MCF 10A (cell line): ENCODE measurements around the gene BARX2. TPM values are rescaled to one million over a fixed set of nuclear protein-coding genes. Genes with fewer than 3 reads are reported as not detected.

Experiments
- BruUV-seq: library from RNA; stranded (reverse); fragments of 400-500 nt; replicated peaks from 2 replicates; lab custom pipeline; 2021; lab: Mats Ljungman, UMichigan
- CTCF ChIA-PET: fragments of 300-600 bp; sonication (Branson Sonifier 250); formaldehyde crosslinking; extraction: SDS; loops from one replicate; lab custom pipeline; 2021; ENCODE audit warnings: antibody characterized with exemption, inconsistent platforms; lab: Yijun Ruan, JAX
- POLR2A ChIA-PET: fragments of 300-600, 350-650 bp; sonication (Branson Sonifier 250); formaldehyde crosslinking; extraction: SDS; loops from one replicate; lab custom pipeline; 2020; ENCODE audit warnings: antibody characterized with exemption, inconsistent platforms; lab: Yijun Ruan, JAX
- DNase-seq: peaks from one replicate; pipeline ENCODE4 v3.0.0-alpha.2; 2018; ENCODE audit not compliant: unreplicated experiment
- H3K27ac Mint-ChIP-seq: one replicate; pipeline ENCODE4 v1.8.0; 2022; ENCODE audit warnings: mild to moderate bottlenecking, low read depth, mixed read lengths; ENCODE audit not compliant: unreplicated experiment
- H3K27me3 Mint-ChIP-seq: one replicate; pipeline ENCODE4 v1.8.0; 2022; ENCODE audit warnings: mixed read lengths; ENCODE audit not compliant: insufficient read depth, unreplicated experiment
- H3K36me3 Mint-ChIP-seq: one replicate; pipeline ENCODE4 v1.8.0; 2022; ENCODE audit warnings: mild to moderate bottlenecking, moderate library complexity, mixed read lengths; ENCODE audit not compliant: insufficient read depth, unreplicated experiment
- H3K4me1 Mint-ChIP-seq: one replicate; pipeline ENCODE4 v1.8.0; 2022; ENCODE audit warnings: mixed read lengths; ENCODE audit not compliant: insufficient read depth, unreplicated experiment
- H3K4me3 Mint-ChIP-seq: one replicate; pipeline ENCODE4 v1.8.0; 2022; ENCODE audit warnings: mild to moderate bottlenecking, moderate library complexity, mixed read lengths; ENCODE audit not compliant: unreplicated experiment
- H3K9me3 Mint-ChIP-seq: one replicate; pipeline ENCODE4 v1.8.0; 2022; ENCODE audit warnings: mixed read lengths; ENCODE audit not compliant: unreplicated experiment
- intact Hi-C: fragments of 100-400 bp; cut with micrococcal nuclease; formaldehyde crosslinking; loops from 2 replicates; pipeline ENCODE4 v1.14.1; 2022
- total RNA-seq: library from RNA; stranded (reverse); gene quantifications from 2 replicates; pipeline ENCODE4 v1.2.3, GENCODE V29; 2022
- TF ChIP-seq, protein P1 (sequence below): fragments of 200-600 bp; IDR thresholded peaks from one replicate; pipeline ENCODE4 v1.8.0; 2022; ENCODE audit warnings: antibody characterized with exemption, mild to moderate bottlenecking; ENCODE audit not compliant: unreplicated experiment

BARX2 gene
- total RNA-seq, 1 experiment from 2014 or later = not detected

- CTCF ChIA-PET = interaction anchor here (0.5 to 1.0 kb wide), 2 partner anchors 54 to 580 kb away, joined by 3 read pairs; no protein-coding TSS in a partner anchor
Measured at GRCh38 chr11:129417458-129417857, 41.8 kb downstream of the BARX2 start.

DNA sequence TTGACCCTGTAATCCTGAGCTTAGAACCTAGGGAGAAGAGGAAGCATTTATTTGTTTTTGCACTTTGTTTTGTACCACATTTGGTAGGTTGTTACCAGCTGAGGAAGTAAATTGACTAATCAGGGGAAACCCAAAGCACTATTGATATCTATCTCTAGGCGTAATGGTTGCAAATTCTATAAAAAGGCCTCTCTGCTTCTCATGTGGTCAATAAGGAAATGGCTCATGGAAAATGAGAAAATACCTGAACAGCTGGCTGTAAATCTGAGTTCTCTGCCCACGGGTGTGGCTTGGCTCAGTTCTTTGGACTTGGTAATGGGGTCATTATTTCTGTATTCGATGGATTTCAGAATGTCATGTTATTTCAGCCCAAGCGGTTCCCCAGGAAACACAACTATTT lies 42.4 kb downstream of the BARX2 start:
- ChIA-PET POLR2A (no interaction called here), CTCF (interaction anchor here (0.5 to 1.0 kb wide), 2 partner anchors 54 to 579 kb away, joined by 3 read pairs; no protein-coding TSS in a partner anchor)
- Mint-ChIP-seq H3K9me3 (no peaks in the 10 kb centered on the region), H3K4me1 (no peaks in the 10 kb centered on the region), H3K27me3 (no peaks in the 10 kb centered on the region), H3K27ac (no peak overlapping the region), H3K36me3 (no peaks in the 10 kb centered on the region), H3K4me3 (no peak overlapping the region)
- intact Hi-C loops = no loop called here
- TF ChIP-seq, protein P1, sequence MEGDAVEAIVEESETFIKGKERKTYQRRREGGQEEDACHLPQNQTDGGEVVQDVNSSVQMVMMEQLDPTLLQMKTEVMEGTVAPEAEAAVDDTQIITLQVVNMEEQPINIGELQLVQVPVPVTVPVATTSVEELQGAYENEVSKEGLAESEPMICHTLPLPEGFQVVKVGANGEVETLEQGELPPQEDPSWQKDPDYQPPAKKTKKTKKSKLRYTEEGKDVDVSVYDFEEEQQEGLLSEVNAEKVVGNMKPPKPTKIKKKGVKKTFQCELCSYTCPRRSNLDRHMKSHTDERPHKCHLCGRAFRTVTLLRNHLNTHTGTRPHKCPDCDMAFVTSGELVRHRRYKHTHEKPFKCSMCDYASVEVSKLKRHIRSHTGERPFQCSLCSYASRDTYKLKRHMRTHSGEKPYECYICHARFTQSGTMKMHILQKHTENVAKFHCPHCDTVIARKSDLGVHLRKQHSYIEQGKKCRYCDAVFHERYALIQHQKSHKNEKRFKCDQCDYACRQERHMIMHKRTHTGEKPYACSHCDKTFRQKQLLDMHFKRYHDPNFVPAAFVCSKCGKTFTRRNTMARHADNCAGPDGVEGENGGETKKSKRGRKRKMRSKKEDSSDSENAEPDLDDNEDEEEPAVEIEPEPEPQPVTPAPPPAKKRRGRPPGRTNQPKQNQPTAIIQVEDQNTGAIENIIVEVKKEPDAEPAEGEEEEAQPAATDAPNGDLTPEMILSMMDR = no peak
- no TSS peak for BruUV-seq
- no peak for DNase-seq

More at GRCh38 chr11:129417458-129417857, 41.8 kb downstream of the BARX2 start:
- Mint-ChIP-seq H3K27me3 (no peaks in the 10 kb centered on the region), H3K4me1 (no peaks in the 10 kb centered on the region), H3K27ac (no peak overlapping the region), H3K36me3 (no peaks in the 10 kb centered on the region), H3K9me3 (no peaks in the 10 kb centered on the region), H3K4me3 (no peak overlapping the region)
- no TSS peak for BruUV-seq
- POLR2A ChIA-PET = no interaction called here
- intact Hi-C loops = no loop called here
- no peak for DNase-seq
- TF ChIP-seq, protein P1 = no peak

GRCh38 chr11:129419386-129419785 lies 43.7 kb downstream of the BARX2 start:
- H3K27me3 Mint-ChIP-seq = peaks cover 11% of the 10 kb centered on the region

GRCh38 chr11:129423426-129423825 lies 47.8 kb downstream of the BARX2 start:
- POLR2A ChIA-PET = no interaction called here
- Mint-ChIP-seq H3K27me3 (peaks cover 29% of the 10 kb centered on the region), H3K36me3 (no peaks in the 10 kb centered on the region), H3K4me3 (no peak overlapping the region), H3K9me3 (no peaks in the 10 kb centered on the region), H3K4me1 (no peaks in the 10 kb centered on the region), H3K27ac (no peak overlapping the region)
- TF ChIP-seq, protein P1 = no peak
- CTCF ChIA-PET = no interaction called here
- no peak for DNase-seq
- intact Hi-C loops = no loop called here
- no TSS peak for BruUV-seq

More at GRCh38 chr11:129419386-129419785, 43.7 kb downstream of the BARX2 start:
- no TSS peak for BruUV-seq
- Mint-ChIP-seq H3K4me3 (no peak overlapping the region), H3K27ac (no peak overlapping the region), H3K36me3 (no peaks in the 10 kb centered on the region), H3K9me3 (no peaks in the 10 kb centered on the region), H3K4me1 (no peaks in the 10 kb centered on the region)
- intact Hi-C loops = no loop called here
- TF ChIP-seq, protein P1 = no peak
- CTCF ChIA-PET = no interaction called here
- no peak for DNase-seq
- POLR2A ChIA-PET = no interaction called here
